ENCODE measurements around the gene RHOT1. TPM values are rescaled to one million over a fixed set of nuclear protein-coding genes. Genes with fewer than 3 reads are reported as not detected.
"Not testable (repeated sequence)": the region's sequence is repeated elsewhere in the genome, so short reads cannot be mapped to it uniquely, and the experiment has no call there.

The RHOT1 gene
- total RNA-seq, 1 donor from 2014 or later, result 27.8 TPM

GRCh38 chr17:32241640-32242039, 99.3 kb downstream of the RHOT1 start:
- DNase-seq, result no peak
- Mint-ChIP-seq H3K27me3 (peaks cover 13% of the 10 kb centered on the region), H3K4me1 (no peaks in the 10 kb centered on the region), H3K36me3 (ENCODE audit: low read depth) (no peaks in the 10 kb centered on the region), H3K9me3 (no peaks in the 10 kb centered on the region), H3K4me3 (no peak overlapping the region), H3K27ac (no peak overlapping the region)
- intact Hi-C loops (cut with micrococcal nuclease), result no loop called here

DNA sequence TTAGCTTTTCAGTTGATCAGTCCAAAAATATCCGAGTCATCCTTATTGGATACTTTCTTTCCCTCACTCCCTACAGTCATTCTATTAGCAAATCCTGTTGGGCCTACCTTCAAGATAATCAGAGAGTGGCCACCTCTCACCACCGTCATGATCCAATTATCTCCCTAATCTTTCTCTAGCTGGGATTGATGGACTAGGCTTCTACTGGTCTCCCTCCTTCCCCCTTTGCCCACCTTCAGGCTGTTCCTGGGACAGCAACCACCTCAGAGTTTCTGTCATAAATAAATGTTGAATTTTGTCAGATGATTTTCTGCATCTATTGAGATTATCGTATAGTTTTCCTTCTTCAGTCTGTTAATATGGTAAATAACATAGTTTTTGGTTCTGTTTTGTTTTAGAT, 107.2 kb downstream of the RHOT1 start:
- no peak for DNase-seq
- intact Hi-C loops (cut with micrococcal nuclease), result no loop called here
- no peaks in the 10 kb centered on the region for H3K9me3 Mint-ChIP-seq
- no peak overlapping the region for H3K27ac Mint-ChIP-seq
- no peaks in the 10 kb centered on the region for H3K4me1 Mint-ChIP-seq
- no peaks in the 10 kb centered on the region for H3K36me3 Mint-ChIP-seq (ENCODE audit: low read depth)
- peaks cover 11% of the 10 kb centered on the region for H3K27me3 Mint-ChIP-seq
- H3K4me3 Mint-ChIP-seq, result no peak overlapping the region

DNA sequence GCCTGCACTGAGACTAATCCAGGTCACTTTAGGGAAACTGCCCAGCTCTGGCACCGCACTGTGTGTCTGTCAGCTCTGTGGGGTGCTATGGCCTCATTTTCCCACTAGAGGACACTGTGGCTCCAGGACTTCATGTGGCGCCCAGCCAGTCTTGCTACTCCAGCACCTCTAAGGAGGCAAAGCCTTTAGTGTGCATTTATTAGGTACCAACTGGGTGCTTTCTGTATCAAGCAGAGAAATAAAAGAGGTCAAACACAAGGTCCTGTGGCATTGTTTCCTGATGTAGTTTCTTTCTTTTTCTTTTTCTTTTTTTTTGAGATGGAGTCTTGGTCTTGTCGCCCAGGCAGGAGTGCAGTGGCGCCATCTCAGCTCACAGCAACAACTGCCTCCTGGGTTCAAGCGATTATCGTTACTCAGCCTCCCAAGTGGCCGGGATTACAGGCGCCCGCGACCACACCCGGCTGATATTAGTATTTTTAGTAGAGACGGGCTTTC, 110.9 kb downstream of the RHOT1 start:
- Mint-ChIP-seq H3K27me3 (peaks cover 21% of the 10 kb centered on the region), H3K27ac (no peak overlapping the region), H3K9me3 (no peaks in the 10 kb centered on the region), H3K4me3 (no peak overlapping the region), H3K4me1 (no peaks in the 10 kb centered on the region), H3K36me3 (ENCODE audit: low read depth) (no peaks in the 10 kb centered on the region)
- intact Hi-C loops (cut with micrococcal nuclease), result loop anchor here (1.0 to 5.0 kb wide), 3 partner anchors 66 to 504 kb away; partner anchors contain the start of gene PSMD11
- peak; percentile 94 for DNase-seq

DNA sequence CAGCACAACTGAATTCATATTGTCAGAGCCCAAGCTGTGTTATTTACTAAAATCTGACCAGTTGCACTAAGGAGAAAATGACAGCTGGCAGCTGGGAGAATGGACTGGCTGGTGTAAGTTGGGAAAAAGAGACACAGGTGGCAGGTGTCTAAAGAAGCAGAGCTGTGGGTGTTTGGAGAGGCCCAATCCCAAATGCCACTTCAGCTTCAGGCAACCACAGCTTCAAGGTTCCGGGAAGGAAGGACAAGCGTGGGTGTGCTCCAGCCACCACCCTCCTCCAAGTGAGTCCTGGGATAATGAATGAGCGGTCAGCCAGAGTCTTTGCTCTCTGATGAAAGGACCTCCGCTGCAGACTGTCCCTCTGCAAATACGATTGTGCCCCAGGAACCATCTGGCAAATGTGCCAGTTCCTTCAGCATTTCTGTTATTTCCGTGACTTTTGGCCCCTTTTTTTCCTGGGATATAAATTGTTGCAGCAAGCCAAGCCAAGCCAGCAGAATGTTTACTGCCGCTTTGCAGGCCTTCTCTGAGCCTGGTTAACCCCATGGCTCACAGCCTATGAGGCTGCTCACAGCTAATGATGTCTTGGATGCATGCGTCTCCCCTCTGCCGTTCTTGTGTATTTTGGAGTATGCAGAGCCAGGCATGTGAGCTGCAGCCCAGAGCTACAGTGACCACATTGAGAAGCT, 113.9 kb downstream of the RHOT1 start:
- H3K4me3 Mint-ChIP-seq, result no peak overlapping the region
- peaks cover 42% of the 10 kb centered on the region for H3K27me3 Mint-ChIP-seq
- DNase-seq, result no peak
- no peaks in the 10 kb centered on the region for H3K36me3 Mint-ChIP-seq (ENCODE audit: low read depth)
- no peaks in the 10 kb centered on the region for H3K9me3 Mint-ChIP-seq
- H3K4me1 Mint-ChIP-seq, result no peaks in the 10 kb centered on the region
- intact Hi-C loops (cut with micrococcal nuclease), result no loop called here
- no peak overlapping the region for H3K27ac Mint-ChIP-seq

DNA sequence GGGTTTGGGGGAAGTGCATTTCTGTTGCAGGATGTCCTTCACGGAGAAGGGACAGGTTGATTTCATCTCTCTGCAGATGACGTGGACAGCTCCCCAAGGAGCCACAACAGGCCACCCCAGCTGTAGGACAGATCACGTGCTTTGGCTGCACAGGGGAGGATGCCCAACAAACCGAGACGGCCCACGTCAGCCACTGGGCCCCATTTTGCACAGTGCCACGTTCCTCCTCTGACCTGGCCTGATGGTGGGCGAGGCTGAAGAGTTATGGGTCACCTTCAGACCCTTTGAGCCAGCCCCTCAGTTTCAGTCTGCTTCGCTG, 114.4 kb downstream of the RHOT1 start:
- intact Hi-C loops (cut with micrococcal nuclease), result no loop called here
- no peak for DNase-seq
- no peak overlapping the region for H3K27ac Mint-ChIP-seq
- H3K4me3 Mint-ChIP-seq, result no peak overlapping the region
- H3K9me3 Mint-ChIP-seq, result no peaks in the 10 kb centered on the region
- peaks cover 45% of the 10 kb centered on the region for H3K27me3 Mint-ChIP-seq
- H3K36me3 Mint-ChIP-seq (ENCODE audit: low read depth), result no peaks in the 10 kb centered on the region
- H3K4me1 Mint-ChIP-seq, result no peaks in the 10 kb centered on the region

- no peaks in the 10 kb centered on the region for H3K4me1 Mint-ChIP-seq
- DNase-seq, result no peak
- no peaks in the 10 kb centered on the region for H3K36me3 Mint-ChIP-seq (ENCODE audit: low read depth)
- no peaks in the 10 kb centered on the region for H3K9me3 Mint-ChIP-seq
- no peak overlapping the region for H3K27ac Mint-ChIP-seq
- H3K27me3 Mint-ChIP-seq, result peaks cover 56% of the 10 kb centered on the region
- H3K4me3 Mint-ChIP-seq, result no peak overlapping the region
- intact Hi-C loops (cut with micrococcal nuclease), result no loop called here
Observed at GRCh38 chr17:32258383-32259140, 116.3 kb downstream of the RHOT1 start.

- H3K27ac Mint-ChIP-seq, result no peak overlapping the region
- H3K36me3 Mint-ChIP-seq (ENCODE audit: low read depth), result no peaks in the 10 kb centered on the region
- peaks cover 1% of the 10 kb centered on the region for H3K4me1 Mint-ChIP-seq
- intact Hi-C loops (cut with micrococcal nuclease), result no loop called here
- peaks cover 67% of the 10 kb centered on the region for H3K27me3 Mint-ChIP-seq
- no peak for DNase-seq
- no peaks in the 10 kb centered on the region for H3K9me3 Mint-ChIP-seq
- no peak overlapping the region for H3K4me3 Mint-ChIP-seq
Observed at GRCh38 chr17:32259586-32259985, 117.3 kb downstream of the RHOT1 start.

DNA sequence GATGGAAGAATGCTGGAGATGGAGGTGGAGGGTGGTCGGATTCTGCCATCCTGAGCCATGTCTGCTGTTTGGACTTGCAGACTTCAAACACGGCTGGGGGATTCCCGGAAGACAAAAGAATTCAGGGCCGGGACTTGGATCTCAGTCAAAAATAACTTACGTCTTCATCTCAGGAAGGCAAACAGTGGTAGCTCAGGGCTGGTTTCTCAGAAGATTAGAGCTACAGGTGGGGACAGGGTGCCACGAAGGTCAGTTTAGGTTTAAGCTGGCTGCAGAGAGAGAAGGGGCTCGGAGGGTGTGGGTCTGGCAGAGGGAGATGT, 119.1 kb downstream of the RHOT1 start:
- no peaks in the 10 kb centered on the region for H3K36me3 Mint-ChIP-seq (ENCODE audit: low read depth)
- peaks cover 72% of the 10 kb centered on the region for H3K27me3 Mint-ChIP-seq
- no peak for DNase-seq
- H3K9me3 Mint-ChIP-seq, result no peaks in the 10 kb centered on the region
- H3K4me1 Mint-ChIP-seq, result peaks cover 7% of the 10 kb centered on the region
- no peak overlapping the region for H3K27ac Mint-ChIP-seq
- H3K4me3 Mint-ChIP-seq, result no peak overlapping the region
- intact Hi-C loops (cut with micrococcal nuclease), result no loop called here

- intact Hi-C loops (cut with micrococcal nuclease), result no loop called here
- DNase-seq, result no peak
- no peaks in the 10 kb centered on the region for H3K9me3 Mint-ChIP-seq
- H3K27ac Mint-ChIP-seq, result no peak overlapping the region
- peaks cover 71% of the 10 kb centered on the region for H3K27me3 Mint-ChIP-seq
- no peaks in the 10 kb centered on the region for H3K36me3 Mint-ChIP-seq (ENCODE audit: low read depth)
- peaks cover 9% of the 10 kb centered on the region for H3K4me1 Mint-ChIP-seq
- no peak overlapping the region for H3K4me3 Mint-ChIP-seq
Observed at GRCh38 chr17:32261936-32262510, 119.7 kb downstream of the RHOT1 start.

- H3K27ac Mint-ChIP-seq; H3K9me3 Mint-ChIP-seq; DNase-seq; intact Hi-C loops (cut with micrococcal nuclease); H3K4me3 Mint-ChIP-seq; H3K36me3 Mint-ChIP-seq (ENCODE audit: low read depth): not testable (repeated sequence)
- peaks cover 71% of the 10 kb centered on the region for H3K27me3 Mint-ChIP-seq
- peaks cover 17% of the 10 kb centered on the region for H3K4me1 Mint-ChIP-seq
Observed at GRCh38 chr17:32263515-32263914, 121.2 kb downstream of the RHOT1 start.

GRCh38 chr17:32264140-32264799, 122.0 kb downstream of the RHOT1 start:
- intact Hi-C loops (cut with micrococcal nuclease), result no loop called here
- Mint-ChIP-seq H3K27ac (no peak overlapping the region), H3K4me1 (peaks cover 20% of the 10 kb centered on the region), H3K36me3 (ENCODE audit: low read depth) (no peaks in the 10 kb centered on the region), H3K27me3 (peaks cover 75% of the 10 kb centered on the region), H3K4me3 (peak overlapping the region; percentile 52), H3K9me3 (no peaks in the 10 kb centered on the region)
- DNase-seq, result no peak

GRCh38 chr17:32264823-32265191, 122.5 kb downstream of the RHOT1 start:
- H3K27me3 Mint-ChIP-seq, result peaks cover 75% of the 10 kb centered on the region
- no peaks in the 10 kb centered on the region for H3K9me3 Mint-ChIP-seq
- DNase-seq, result no peak
- no peaks in the 10 kb centered on the region for H3K36me3 Mint-ChIP-seq (ENCODE audit: low read depth)
- peak overlapping the region; percentile 31 for H3K27ac Mint-ChIP-seq
- H3K4me1 Mint-ChIP-seq, result peaks cover 20% of the 10 kb centered on the region
- intact Hi-C loops (cut with micrococcal nuclease), result loop anchor here (5.0 kb wide), 1 partner anchor 52 kb away; no protein-coding TSS in a partner anchor
- H3K4me3 Mint-ChIP-seq, result peak overlapping the region; percentile 52

DNA sequence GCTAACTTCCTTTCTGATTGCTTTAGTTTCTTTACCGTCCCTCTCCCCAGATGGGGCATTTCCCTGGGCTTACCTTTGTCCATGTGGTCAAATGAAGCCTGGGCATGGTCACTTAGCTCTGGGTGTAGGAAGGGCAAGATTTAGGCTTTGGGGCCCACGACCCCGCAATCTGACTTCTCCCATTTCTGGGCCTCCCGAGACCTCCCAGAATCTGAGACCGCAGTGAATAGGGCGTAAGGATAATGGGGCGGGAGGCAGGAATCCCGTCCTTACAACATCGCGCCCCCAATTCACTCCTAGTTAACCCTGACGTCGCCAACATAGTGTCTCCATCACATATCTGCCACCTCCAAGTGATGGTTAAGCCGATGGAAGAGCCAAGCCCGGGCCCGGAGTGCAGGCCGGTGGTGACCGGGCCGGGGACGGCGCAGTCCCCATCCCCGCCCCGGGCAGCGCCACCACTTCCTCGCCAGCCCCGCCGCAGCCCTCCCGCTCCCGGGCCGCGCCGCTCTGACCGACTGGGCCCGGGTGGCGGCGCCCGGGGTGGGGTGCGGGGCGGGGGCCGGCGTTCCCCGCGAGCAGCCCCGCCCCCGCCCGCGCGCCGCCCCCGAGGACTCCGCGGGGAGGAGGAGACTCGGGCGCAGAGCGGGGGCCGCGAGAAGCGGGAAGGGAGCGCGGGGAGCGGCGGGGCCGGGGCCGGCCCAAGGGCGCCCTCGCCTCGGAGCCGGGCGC, 123.1 kb downstream of the RHOT1 start, which contains the start of gene RHBDL3:
RHBDL3 (plus strand) TSS at position 641 of the 732 bp plus-strand sequence. CDS start 358 bp downstream, outside the sequence.
- Mint-ChIP-seq H3K9me3 (no peaks in the 10 kb centered on the region), H3K4me3 (peak within 1 kb of the TSS; percentile 74), H3K36me3 (ENCODE audit: low read depth) (no peaks in the 10 kb centered on the region), H3K4me1 (peaks cover 20% of the 10 kb centered on the region), H3K27ac (peak within 1 kb of the TSS; percentile 31), H3K27me3 (peaks cover 74% of the 10 kb centered on the region)
- intact Hi-C loops (cut with micrococcal nuclease), result loop anchor here (5.0 kb wide), 1 partner anchor 52 kb away; no protein-coding TSS in a partner anchor
- DNase-seq, result peak; percentile 76
